Mucosa of gallbladder (tissue), 1 donor: ENCODE measurements around the gene COL6A3. TPM values are rescaled to one million over a fixed set of nuclear protein-coding genes. Genes with fewer than 3 reads are reported as not detected.
"Not testable (repeated sequence)": the region's sequence is repeated elsewhere in the genome, so short reads cannot be mapped to it uniquely, and the experiment has no call there.

Experiments used
- DNase-seq: peaks from one replicate; pipeline ENCODE4 v3.0.0-alpha.2; 2020; ENCODE audit warnings: low spot score
- total RNA-seq: library from RNA; stranded (reverse); gene quantifications from one replicate; pipeline ENCODE4 v1.2.1, GENCODE V29; 2021
- donor health status: DM: no; HTN: no; CAD: no.

Gene COL6A3
- total RNA-seq, 1 donor from 2014 or later, result 258 TPM

GRCh38 chr2:237412646-237412987, 1.3 kb downstream of the COL6A3 start:
- no peak for DNase-seq

GRCh38 chr2:237411683-237412423, 2.1 kb downstream of the COL6A3 start:
- DNase-seq, result no peak

GRCh38 chr2:237411092-237411601, 2.8 kb downstream of the COL6A3 start:
- DNase-seq, result no peak

- not testable (repeated sequence) for DNase-seq
Measured at GRCh38 chr2:237409263-237409662, 4.7 kb downstream of the COL6A3 start.

- DNase-seq, result no peak
Measured at GRCh38 chr2:237408335-237409000, 5.5 kb downstream of the COL6A3 start.

- DNase-seq, result no peak
Measured at GRCh38 chr2:237407700-237408099, 6.3 kb downstream of the COL6A3 start.

GRCh38 chr2:237406371-237406895, 7.5 kb downstream of the COL6A3 start:
- no peak for DNase-seq

- no peak for DNase-seq
Measured at GRCh38 chr2:237405605-237406004, 8.4 kb downstream of the COL6A3 start.

- no peak for DNase-seq
Measured at GRCh38 chr2:237405006-237405559, 8.9 kb downstream of the COL6A3 start.

GRCh38 chr2:237404413-237404812, 9.6 kb downstream of the COL6A3 start:
- DNase-seq, result no peak

- DNase-seq, result no peak
Measured at GRCh38 chr2:237403024-237403882, 10.7 kb downstream of the COL6A3 start.

GRCh38 chr2:237400199-237400598, 13.8 kb downstream of the COL6A3 start:
- no peak for DNase-seq

- DNase-seq, result no peak
Measured at GRCh38 chr2:237397072-237397471, 16.9 kb downstream of the COL6A3 start.

GRCh38 chr2:237393523-237393922, 20.4 kb downstream of the COL6A3 start:
- no peak for DNase-seq

GRCh38 chr2:237392186-237392585, 21.8 kb downstream of the COL6A3 start:
- DNase-seq, result no peak

- DNase-seq, result no peak
Measured at GRCh38 chr2:237391140-237391539, 22.8 kb downstream of the COL6A3 start.

- no peak for DNase-seq
Measured at GRCh38 chr2:237390235-237390634, 23.7 kb downstream of the COL6A3 start.

- no peak for DNase-seq
Measured at GRCh38 chr2:237389831-237390230, 24.1 kb downstream of the COL6A3 start.

GRCh38 chr2:237388036-237388435, 25.9 kb downstream of the COL6A3 start:
- DNase-seq, result no peak

- DNase-seq, result no peak
Measured at GRCh38 chr2:237384672-237385020, 29.3 kb downstream of the COL6A3 start.

- no peak for DNase-seq
Measured at GRCh38 chr2:237383991-237384671, 29.8 kb downstream of the COL6A3 start.
